Measurements from ENCODE around the gene PPP1R2. TPM values are rescaled to one million over a fixed set of nuclear protein-coding genes. Genes with fewer than 3 reads are reported as not detected.
"Not testable (repeated sequence)": the region's sequence is repeated elsewhere in the genome, so short reads cannot be mapped to it uniquely, and the experiment has no call there.

PPP1R2 gene
- total RNA-seq, 1 donor from 2014 or later = 25.7 TPM

- TF ChIP-seq, protein P1, sequence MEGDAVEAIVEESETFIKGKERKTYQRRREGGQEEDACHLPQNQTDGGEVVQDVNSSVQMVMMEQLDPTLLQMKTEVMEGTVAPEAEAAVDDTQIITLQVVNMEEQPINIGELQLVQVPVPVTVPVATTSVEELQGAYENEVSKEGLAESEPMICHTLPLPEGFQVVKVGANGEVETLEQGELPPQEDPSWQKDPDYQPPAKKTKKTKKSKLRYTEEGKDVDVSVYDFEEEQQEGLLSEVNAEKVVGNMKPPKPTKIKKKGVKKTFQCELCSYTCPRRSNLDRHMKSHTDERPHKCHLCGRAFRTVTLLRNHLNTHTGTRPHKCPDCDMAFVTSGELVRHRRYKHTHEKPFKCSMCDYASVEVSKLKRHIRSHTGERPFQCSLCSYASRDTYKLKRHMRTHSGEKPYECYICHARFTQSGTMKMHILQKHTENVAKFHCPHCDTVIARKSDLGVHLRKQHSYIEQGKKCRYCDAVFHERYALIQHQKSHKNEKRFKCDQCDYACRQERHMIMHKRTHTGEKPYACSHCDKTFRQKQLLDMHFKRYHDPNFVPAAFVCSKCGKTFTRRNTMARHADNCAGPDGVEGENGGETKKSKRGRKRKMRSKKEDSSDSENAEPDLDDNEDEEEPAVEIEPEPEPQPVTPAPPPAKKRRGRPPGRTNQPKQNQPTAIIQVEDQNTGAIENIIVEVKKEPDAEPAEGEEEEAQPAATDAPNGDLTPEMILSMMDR (conservative IDR thresholded peaks at IDR 0.05) = no peak
- peaks cover 10% of the 10 kb centered on the region for H3K4me1 Mint-ChIP-seq (ENCODE audit: unreplicated experiment)
- H3K9me3 Mint-ChIP-seq = no peaks in the 10 kb centered on the region
- H3K27ac Mint-ChIP-seq = peak overlapping the region; percentile 24
- H3K27me3 Mint-ChIP-seq = no peaks in the 10 kb centered on the region
- H3K4me3 Mint-ChIP-seq = no peak overlapping the region
- DNase-seq (ENCODE audit: extremely low spot score, unreplicated experiment) = no peak
- peaks cover 7% of the 10 kb centered on the region for H3K36me3 Mint-ChIP-seq
Measured at GRCh38 chr3:195531683-195532082, 11.4 kb downstream of the PPP1R2 start.

GRCh38 chr3:195526492-195526891 lies 16.6 kb downstream of the PPP1R2 start:
- no peak overlapping the region for H3K27ac Mint-ChIP-seq
- no peak overlapping the region for H3K4me3 Mint-ChIP-seq
- DNase-seq (ENCODE audit: extremely low spot score, unreplicated experiment) = no peak
- no peaks in the 10 kb centered on the region for H3K9me3 Mint-ChIP-seq
- no peaks in the 10 kb centered on the region for H3K4me1 Mint-ChIP-seq (ENCODE audit: unreplicated experiment)
- no peaks in the 10 kb centered on the region for H3K27me3 Mint-ChIP-seq
- TF ChIP-seq, protein P1 (conservative IDR thresholded peaks at IDR 0.05) = no peak
- no peaks in the 10 kb centered on the region for H3K36me3 Mint-ChIP-seq

GRCh38 chr3:195524171-195524896 lies 18.8 kb downstream of the PPP1R2 start:
- Mint-ChIP-seq H3K4me1 (ENCODE audit: unreplicated experiment) (no peaks in the 10 kb centered on the region), H3K9me3 (no peaks in the 10 kb centered on the region), H3K27me3 (no peaks in the 10 kb centered on the region), H3K36me3 (no peaks in the 10 kb centered on the region), H3K4me3 (no peak overlapping the region), H3K27ac (no peak overlapping the region)
- DNase-seq (ENCODE audit: extremely low spot score, unreplicated experiment) = no peak
- TF ChIP-seq, protein P1 (conservative IDR thresholded peaks at IDR 0.05) = no peak

GRCh38 chr3:195522254-195523023 lies 20.7 kb downstream of the PPP1R2 start:
- Mint-ChIP-seq H3K4me1 (ENCODE audit: unreplicated experiment) (no peaks in the 10 kb centered on the region), H3K27me3 (no peaks in the 10 kb centered on the region), H3K36me3 (peaks cover 4% of the 10 kb centered on the region), H3K27ac (no peak overlapping the region), H3K9me3 (no peaks in the 10 kb centered on the region), H3K4me3 (no peak overlapping the region)
- TF ChIP-seq, protein P1 (conservative IDR thresholded peaks at IDR 0.05) = peak; percentile 96
- no peak for DNase-seq (ENCODE audit: extremely low spot score, unreplicated experiment)

- no peaks in the 10 kb centered on the region for H3K27me3 Mint-ChIP-seq
- peaks cover 16% of the 10 kb centered on the region for H3K36me3 Mint-ChIP-seq
- no peak overlapping the region for H3K27ac Mint-ChIP-seq
- H3K4me3 Mint-ChIP-seq = no peak overlapping the region
- DNase-seq (ENCODE audit: extremely low spot score, unreplicated experiment) = no peak
- no peaks in the 10 kb centered on the region for H3K4me1 Mint-ChIP-seq (ENCODE audit: unreplicated experiment)
- no peaks in the 10 kb centered on the region for H3K9me3 Mint-ChIP-seq
- TF ChIP-seq, protein P1 (conservative IDR thresholded peaks at IDR 0.05) = no peak
Measured at GRCh38 chr3:195517030-195517429, 26.1 kb downstream of the PPP1R2 start.

DNA sequence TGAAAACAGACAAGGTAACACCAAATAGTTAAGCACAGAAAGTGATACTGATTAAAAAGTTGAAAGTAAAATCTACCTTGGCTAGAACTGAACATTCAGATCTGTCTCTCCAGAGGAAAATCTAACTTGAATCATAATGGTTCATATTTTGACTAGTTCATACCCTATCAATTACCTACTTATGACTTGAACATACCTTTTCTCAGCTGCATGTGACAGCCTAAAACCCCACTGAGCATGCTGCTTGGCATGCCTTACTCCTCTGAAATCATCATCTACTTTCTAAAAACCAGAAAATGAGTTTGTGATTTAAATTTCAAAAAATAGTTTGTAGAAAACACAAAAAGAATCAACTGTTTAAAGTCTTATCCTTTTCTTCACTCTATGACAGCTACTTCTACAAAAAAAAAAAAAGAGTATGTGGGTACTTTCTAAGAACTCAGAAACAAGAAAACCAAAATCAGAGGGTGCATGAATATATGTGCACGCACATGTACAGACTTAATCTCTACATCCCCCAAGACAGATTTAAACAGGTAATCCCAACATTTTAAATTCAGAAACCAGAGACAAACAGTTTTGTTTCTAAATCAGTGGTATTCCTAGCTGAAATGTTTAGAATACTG lies 28.4 kb downstream of the PPP1R2 start:
- H3K36me3 Mint-ChIP-seq = peaks cover 17% of the 10 kb centered on the region
- not testable (repeated sequence) for H3K27ac Mint-ChIP-seq

More for the DNA sequence above, 28.4 kb downstream of the PPP1R2 start:
- not testable (repeated sequence) for H3K9me3 Mint-ChIP-seq; H3K4me1 Mint-ChIP-seq (ENCODE audit: unreplicated experiment); H3K27me3 Mint-ChIP-seq; DNase-seq (ENCODE audit: extremely low spot score, unreplicated experiment); H3K4me3 Mint-ChIP-seq
